DMS53 treated with DMSO at 0.1 percent for 48 hours (cell line): ENCODE measurements around the gene TUBAL3.
"Not testable (repeated sequence)": the region's sequence is repeated elsewhere in the genome, so short reads cannot be mapped to it uniquely, and the experiment has no call there.

Experiments
- DNase-seq: peaks from one replicate; lab custom pipeline; 2025; ENCODE audit not compliant: unreplicated experiment; lab: John Stamatoyannopoulos, UW

Gene TUBAL3

GRCh38 chr10:5424751-5425150 lies 20.1 kb upstream of the TUBAL3 start:
- no peak for DNase-seq

GRCh38 chr10:5423771-5424170 lies 19.1 kb upstream of the TUBAL3 start:
- no peak for DNase-seq

- no peak for DNase-seq
Measured at GRCh38 chr10:5419466-5420094, 15.0 kb upstream of the TUBAL3 start.

GRCh38 chr10:5418584-5418983 lies 14.0 kb upstream of the TUBAL3 start:
- DNase-seq, result no peak

GRCh38 chr10:5416981-5417380 lies 12.4 kb upstream of the TUBAL3 start:
- no peak for DNase-seq

GRCh38 chr10:5413012-5413938 lies 8.6 kb upstream of the TUBAL3 start:
- DNase-seq, result no peak

GRCh38 chr10:5412277-5412941 lies 7.8 kb upstream of the TUBAL3 start, which contains the start of gene NET1:
Gene NET1, plus strand, starts transcription at chr10:5412557. Its CDS starts 136 bp downstream, at chr10:5412693.
- peak; percentile 90 for DNase-seq

- no peak for DNase-seq
Measured at GRCh38 chr10:5411941-5412276, 7.3 kb upstream of the TUBAL3 start.

- DNase-seq, result not testable (repeated sequence)
Measured at GRCh38 chr10:5410787-5411186, 6.2 kb upstream of the TUBAL3 start.

GRCh38 chr10:5406918-5407317 lies 2.3 kb upstream of the TUBAL3 start:
- DNase-seq, result no peak

- no peak for DNase-seq
Measured at GRCh38 chr10:5402798-5403197, 1.8 kb downstream of the TUBAL3 start.

GRCh38 chr10:5400468-5401240 lies 4.0 kb downstream of the TUBAL3 start:
- DNase-seq, result no peak

GRCh38 chr10:5399332-5399731 lies 5.3 kb downstream of the TUBAL3 start:
- no peak for DNase-seq

GRCh38 chr10:5396556-5397300 lies 7.9 kb downstream of the TUBAL3 start:
- no peak for DNase-seq

GRCh38 chr10:5395168-5395567 lies 9.5 kb downstream of the TUBAL3 start:
- no peak for DNase-seq

GRCh38 chr10:5393529-5393928 lies 11.1 kb downstream of the TUBAL3 start:
- no peak for DNase-seq

- DNase-seq, result no peak
Measured at GRCh38 chr10:5391790-5392189, 12.8 kb downstream of the TUBAL3 start.

- DNase-seq, result no peak
Measured at GRCh38 chr10:5390607-5391205, 13.9 kb downstream of the TUBAL3 start.

- DNase-seq, result no peak
Measured at GRCh38 chr10:5387169-5387568, 17.5 kb downstream of the TUBAL3 start.

- no peak for DNase-seq
Measured at GRCh38 chr10:5385224-5385623, 19.4 kb downstream of the TUBAL3 start.
